Daoy (cell line): ENCODE results near the gene DIPK1B. TPM values are rescaled to one million over a fixed set of nuclear protein-coding genes. Genes with fewer than 3 reads are reported as not detected.

Source experiments
- DNase-seq: peaks from one replicate; pipeline ENCODE4 v3.0.0-alpha.2; 2015; ENCODE audit warnings: low read depth
- total RNA-seq: library from RNA; depleted of rRNA; stranded (reverse); fragments of >200 nt; shearing (Covaris generic); gene quantifications from 2 replicates; pipeline ENCODE4 v1.2.3, GENCODE V29; 2014; rRNA removed

Gene DIPK1B
- total RNA-seq, 1 experiment from 2014 or later: 6.6 TPM

DNA sequence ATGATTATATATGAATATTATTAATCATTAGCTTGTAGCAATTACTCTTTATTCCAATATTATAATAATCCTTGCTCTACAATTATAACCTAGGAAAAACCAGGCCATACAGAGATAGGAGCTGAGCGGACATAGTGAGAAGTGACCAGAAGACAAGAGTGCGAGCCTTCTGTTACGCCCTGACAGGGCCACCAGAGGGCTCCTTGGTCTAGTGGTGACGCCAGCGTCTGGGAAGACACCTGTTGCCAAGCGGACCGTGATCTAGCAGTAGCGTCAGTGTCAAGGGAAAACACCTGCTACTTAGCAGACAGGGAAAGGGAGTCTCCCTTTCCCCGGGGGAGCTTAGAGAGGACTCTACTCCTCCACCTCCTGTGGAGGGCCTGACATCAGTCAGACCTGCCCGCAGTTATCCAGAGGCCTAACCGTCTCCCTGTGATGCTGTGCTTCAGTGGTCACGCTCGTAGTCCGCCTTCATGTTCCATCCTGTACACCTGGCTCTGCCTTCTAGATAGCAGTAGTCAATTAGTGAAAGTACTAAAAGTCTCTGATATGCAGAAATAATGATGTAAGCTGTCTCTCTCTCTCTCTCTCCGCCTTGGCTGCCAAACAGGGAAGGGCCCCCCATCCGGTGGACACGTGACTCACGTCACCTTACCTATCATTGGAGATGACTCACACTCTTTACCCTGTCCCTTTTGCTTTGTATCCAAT, 54.2 kb downstream of the DIPK1B start:
- peak; percentile 73 for DNase-seq

DNA sequence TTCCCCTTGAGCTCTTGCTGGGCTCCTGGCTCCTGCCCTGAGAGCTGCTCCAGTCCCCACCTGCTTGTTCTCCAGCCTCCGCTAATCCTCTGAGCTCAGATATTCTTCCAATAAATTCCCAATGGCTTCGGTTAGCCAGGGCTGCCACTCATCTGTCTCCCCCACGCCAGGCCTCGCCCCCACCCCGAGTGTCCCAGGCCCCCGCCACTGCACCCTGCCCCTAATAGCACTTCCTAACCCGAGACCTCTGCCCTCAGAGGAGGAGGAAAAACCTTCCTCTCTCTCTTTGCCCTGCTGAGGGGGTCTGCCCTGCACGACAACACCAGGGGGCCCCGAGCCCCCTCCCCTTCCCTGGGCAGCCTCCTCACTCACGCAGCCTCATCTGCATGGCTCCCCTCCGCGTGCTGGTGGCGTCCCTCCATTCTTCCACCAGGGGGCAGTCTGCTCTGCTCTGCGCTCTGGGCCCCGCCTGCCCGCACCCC, 57.4 kb downstream of the DIPK1B start:
- peak; percentile 57 for DNase-seq

DNA sequence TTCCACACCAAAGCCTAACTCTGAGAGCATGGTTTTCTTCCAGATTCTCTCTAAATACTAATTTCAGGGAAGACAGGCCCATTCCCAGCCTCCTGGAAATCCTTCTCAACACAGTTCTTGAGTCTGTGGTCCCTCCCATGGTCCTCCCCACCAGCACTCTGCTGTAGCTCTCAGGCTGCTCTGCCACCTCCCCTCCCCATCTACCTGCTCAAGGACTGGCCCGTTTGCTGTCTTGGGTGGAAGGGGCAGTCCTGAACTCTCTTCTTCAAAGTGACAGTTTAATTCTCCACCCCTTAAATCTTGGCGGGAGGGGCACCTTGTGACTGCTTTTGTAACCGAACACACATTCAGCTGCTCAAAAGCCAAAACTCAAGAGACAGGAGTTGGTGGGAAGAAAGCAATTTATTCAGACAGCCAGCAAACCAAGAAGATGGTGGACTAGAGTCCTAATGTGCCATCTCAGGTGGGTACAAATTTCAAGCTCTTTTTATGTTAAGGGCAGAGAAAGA, 59.6 kb downstream of the DIPK1B start:
- no peak for DNase-seq

DNA sequence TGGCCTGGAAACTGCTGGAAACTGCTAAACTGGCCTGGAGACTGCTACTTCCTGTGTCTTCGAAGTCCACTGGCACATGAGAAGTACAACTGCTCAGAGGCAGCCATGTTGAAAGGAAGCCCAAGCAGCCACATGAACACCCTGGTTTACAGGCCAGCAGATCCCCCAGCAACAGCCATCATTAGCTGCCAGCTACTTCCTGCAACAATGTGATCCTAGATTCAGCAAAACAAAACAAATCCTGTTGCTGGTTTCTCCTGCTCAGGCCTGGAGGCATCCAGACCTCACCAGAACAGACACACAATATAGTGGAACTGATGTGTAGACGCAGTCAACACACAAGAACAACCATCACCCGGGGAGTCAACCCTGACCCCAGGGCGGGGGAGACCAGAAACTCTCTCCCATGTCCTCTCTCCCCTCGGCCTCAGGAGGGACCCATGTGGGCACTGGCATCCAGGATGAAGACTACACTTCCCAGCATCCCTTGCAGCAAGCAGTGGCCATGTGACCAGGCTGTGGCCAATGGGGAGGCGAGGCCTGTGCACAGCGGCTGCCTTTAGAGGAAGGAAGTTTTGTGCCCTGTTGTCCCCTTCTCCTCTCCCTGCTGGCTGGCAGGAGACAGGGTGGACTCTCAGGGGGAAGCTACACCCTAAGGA, 61.1 kb downstream of the DIPK1B start:
- peak; percentile 72 for DNase-seq

Other genes with a start within 250 kb of the DIPK1B start
- 22.1 and 25.4 TPM in 2 replicates for gene SEC16A, start 229.5 kb upstream of the DIPK1B start, total RNA-seq
- gene NOTCH1, start 166.5 kb upstream of the DIPK1B start, total RNA-seq: 4.4 and 8.7 TPM in 2 replicates
- gene EGFL7, start 49.7 kb upstream of the DIPK1B start, total RNA-seq: 53.7 and 56.2 TPM in 2 replicates
- gene AGPAT2, start 25.1 kb upstream of the DIPK1B start, total RNA-seq: 46.5 and 51.3 TPM in 2 replicates
- not detected in 2 replicates for gene LCN10, start 30.4 kb downstream of the DIPK1B start, total RNA-seq
- gene LCN6, start 36.0 kb downstream of the DIPK1B start, total RNA-seq: not detected in 2 replicates
- not detected in 2 replicates for gene LCN8, start 45.7 kb downstream of the DIPK1B start, total RNA-seq
- gene LCN15, start 51.9 kb downstream of the DIPK1B start, total RNA-seq: not detected in 2 replicates
- 46.9 and 61.6 TPM in 2 replicates for gene TMEM141, start 78.8 kb downstream of the DIPK1B start, total RNA-seq
- gene CCDC183, start 83.8 kb downstream of the DIPK1B start, total RNA-seq: 0.23 TPM in 1 of 2 replicates, not detected in the other
- 64.7 and 69.4 TPM in 2 replicates for gene RABL6, start 95.4 kb downstream of the DIPK1B start, total RNA-seq
- 0.18 and 0.74 TPM in 2 replicates for gene AJM1, start 129.9 kb downstream of the DIPK1B start, total RNA-seq
- gene PHPT1, start 136.8 kb downstream of the DIPK1B start, total RNA-seq: 67.5 and 92.7 TPM in 2 replicates
- 2.1 and 6.1 TPM in 2 replicates for gene MAMDC4, start 139.8 kb downstream of the DIPK1B start, total RNA-seq
- 379 and 424 TPM in 2 replicates for gene EDF1, start 153.7 kb downstream of the DIPK1B start, total RNA-seq
- gene TRAF2, start 173.9 kb downstream of the DIPK1B start, total RNA-seq: 25.4 and 34.6 TPM in 2 replicates
- gene FBXW5, start 232.2 kb downstream of the DIPK1B start, total RNA-seq: 98.8 and 99.2 TPM in 2 replicates
- gene C8G, start 232.7 kb downstream of the DIPK1B start, total RNA-seq: 1.2 TPM in 1 of 2 replicates, not detected in the other
- gene LCN12, start 239.7 kb downstream of the DIPK1B start, total RNA-seq: not detected in 2 replicates